ENCODE results near the gene TBX18.

The TBX18 gene

GRCh38 chr6:84798257-84798656, 33.9 kb upstream of the TBX18 start:
- DNase-seq (ENCODE audit: insufficient read length, low spot score), result no peak
- FAIRE-seq, result no peak
- TF ChIP-seq, protein P1, sequence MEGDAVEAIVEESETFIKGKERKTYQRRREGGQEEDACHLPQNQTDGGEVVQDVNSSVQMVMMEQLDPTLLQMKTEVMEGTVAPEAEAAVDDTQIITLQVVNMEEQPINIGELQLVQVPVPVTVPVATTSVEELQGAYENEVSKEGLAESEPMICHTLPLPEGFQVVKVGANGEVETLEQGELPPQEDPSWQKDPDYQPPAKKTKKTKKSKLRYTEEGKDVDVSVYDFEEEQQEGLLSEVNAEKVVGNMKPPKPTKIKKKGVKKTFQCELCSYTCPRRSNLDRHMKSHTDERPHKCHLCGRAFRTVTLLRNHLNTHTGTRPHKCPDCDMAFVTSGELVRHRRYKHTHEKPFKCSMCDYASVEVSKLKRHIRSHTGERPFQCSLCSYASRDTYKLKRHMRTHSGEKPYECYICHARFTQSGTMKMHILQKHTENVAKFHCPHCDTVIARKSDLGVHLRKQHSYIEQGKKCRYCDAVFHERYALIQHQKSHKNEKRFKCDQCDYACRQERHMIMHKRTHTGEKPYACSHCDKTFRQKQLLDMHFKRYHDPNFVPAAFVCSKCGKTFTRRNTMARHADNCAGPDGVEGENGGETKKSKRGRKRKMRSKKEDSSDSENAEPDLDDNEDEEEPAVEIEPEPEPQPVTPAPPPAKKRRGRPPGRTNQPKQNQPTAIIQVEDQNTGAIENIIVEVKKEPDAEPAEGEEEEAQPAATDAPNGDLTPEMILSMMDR (IDR thresholded peaks at IDR 0.05; ENCODE audit: insufficient read depth, missing control alignments), result no peak

- TF ChIP-seq, protein P1 (IDR thresholded peaks at IDR 0.05; ENCODE audit: insufficient read depth, missing control alignments), result no peak
- DNase-seq (ENCODE audit: insufficient read length, low spot score) (no peak), FAIRE-seq (no peak)
Measured at GRCh38 chr6:84796343-84796742, 31.9 kb upstream of the TBX18 start.

- FAIRE-seq (no peak), DNase-seq (ENCODE audit: insufficient read length, low spot score) (no peak)
- TF ChIP-seq, protein P1 (IDR thresholded peaks at IDR 0.05; ENCODE audit: insufficient read depth, missing control alignments), result no peak
Measured at GRCh38 chr6:84791927-84792326, 27.5 kb upstream of the TBX18 start.

- no peak for DNase-seq (ENCODE audit: insufficient read length, low spot score)
- no peak for FAIRE-seq
- TF ChIP-seq, protein P1 (IDR thresholded peaks at IDR 0.05; ENCODE audit: insufficient read depth, missing control alignments), result no peak
Measured at GRCh38 chr6:84791233-84791632, 26.8 kb upstream of the TBX18 start.

DNA sequence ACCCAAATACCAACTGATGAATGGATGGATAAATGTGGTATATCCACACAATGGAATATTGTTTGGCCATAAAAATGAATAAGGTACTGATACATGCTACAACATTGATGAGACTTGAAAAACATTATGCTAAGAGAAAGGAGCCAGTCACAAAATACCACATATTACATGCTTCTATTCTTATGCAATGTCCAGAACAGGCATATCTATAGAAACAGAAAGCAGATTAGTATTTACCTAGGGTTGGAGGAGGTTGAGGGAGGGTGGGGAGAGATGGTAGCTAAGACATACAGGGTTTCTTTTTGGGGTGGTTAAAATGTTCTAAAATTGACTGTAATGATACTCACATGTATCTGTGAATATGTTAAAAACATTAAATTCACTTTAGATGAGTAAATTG, 24.8 kb upstream of the TBX18 start:
- DNase-seq (ENCODE audit: insufficient read length, low spot score), result no peak
- no peak for FAIRE-seq
- TF ChIP-seq, protein P1 (IDR thresholded peaks at IDR 0.05; ENCODE audit: insufficient read depth, missing control alignments), result no peak

GRCh38 chr6:84788689-84789088, 24.3 kb upstream of the TBX18 start:
- no peak for DNase-seq (ENCODE audit: insufficient read length, low spot score)
- TF ChIP-seq, protein P1 (IDR thresholded peaks at IDR 0.05; ENCODE audit: insufficient read depth, missing control alignments), result no peak
- no peak for FAIRE-seq

DNA sequence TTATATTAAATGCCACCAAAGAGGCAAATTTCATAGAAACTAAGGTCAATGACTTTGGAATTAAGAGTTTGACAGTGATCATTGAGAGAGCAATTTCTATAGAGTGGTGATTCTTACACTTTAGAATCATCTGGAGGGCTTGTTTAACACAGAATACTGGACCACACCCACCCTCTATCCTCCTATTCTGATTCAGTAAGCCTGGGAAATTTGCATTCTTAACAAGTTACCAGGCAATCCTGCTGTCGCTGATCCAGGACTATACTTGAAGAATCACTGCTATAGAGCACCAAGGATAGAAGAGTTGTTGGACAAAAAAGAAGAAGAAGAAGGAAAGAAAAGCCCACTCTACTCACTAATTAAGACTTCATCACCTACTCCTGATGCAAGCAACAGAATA, 21.3 kb upstream of the TBX18 start:
- TF ChIP-seq, protein P1 (IDR thresholded peaks at IDR 0.05; ENCODE audit: insufficient read depth, missing control alignments), result no peak
- no peak for DNase-seq (ENCODE audit: insufficient read length, low spot score)
- no peak for FAIRE-seq

Data from D721Med (cell line).